Endothelial cell of umbilical vein (primary cell): Measurements from ENCODE around the gene KREMEN1. TPM values are rescaled to one million over a fixed set of nuclear protein-coding genes. Genes with fewer than 3 reads are reported as not detected.
A peak's percentile ranks its signal among the peaks of the same experiment; 100 is the strongest.

Experiments
- BruUV-seq: library from RNA; stranded (reverse); fragments of 400-500 nt; replicated peaks from 2 replicates; lab custom pipeline; 2021; lab: Mats Ljungman, UMichigan
- CTCF ChIA-PET: fragments of 300-600, 350-600 bp; sonication (Branson Sonifier 250); formaldehyde crosslinking; loops from one replicate; lab custom pipeline; 2021; ENCODE audit warnings: antibody characterized with exemption, inconsistent platforms; lab: Charles Lee
- POLR2A ChIA-PET: fragments of 300-600, 350-600 bp; sonication (Branson Sonifier 250); formaldehyde crosslinking; loops from one replicate; lab custom pipeline; 2021; ENCODE audit warnings: antibody characterized with exemption, inconsistent platforms; lab: Charles Lee
- DNase-seq: peaks from one replicate; pipeline ENCODE4 v3.0.0-alpha.2; 2011; ENCODE audit warnings: low read depth, low spot score
- FAIRE-seq: peaks from 2 replicates; lab custom pipeline; 2011; peaks lifted over from hg19 to GRCh38; lab: Jason Lieb, UNC
- H2AFZ ChIP-seq: 2 replicates; pipeline ENCODE4 v1.6.0; 2012; ENCODE audit warnings: low read depth, low read length, control low read depth, inconsistent platforms
- H3K27ac ChIP-seq: 2 replicates; pipeline ENCODE4 v1.5.1; 2011; ENCODE audit warnings: low read depth, mild to moderate bottlenecking, control low read depth, low read length, moderate library complexity; ENCODE audit not compliant: insufficient read depth
- H3K27me3 ChIP-seq, 2 experiments: 2 replicates each; pipeline versions ENCODE4 v1.6.0 to v1.6.1; 2011; ENCODE audit warnings: low read length in 2 of 2, mixed read lengths in 1 of 2; ENCODE audit not compliant: control insufficient read depth in 2 of 2, insufficient read depth in 2 of 2
- H3K36me3 ChIP-seq, 2 experiments: 2 replicates in 1 of 2; 3 replicates in 1 of 2; pipeline ENCODE4 v1.5.1; 2011; ENCODE audit warnings: low read length in 2 of 2, mild to moderate bottlenecking in 1 of 2, moderate library complexity in 1 of 2; ENCODE audit not compliant: control insufficient read depth in 2 of 2, insufficient read depth in 2 of 2; ENCODE audit errors: extremely low read depth in 1 of 2
- H3K4me1 ChIP-seq: 3 replicates; pipeline ENCODE4 v1.5.1; 2011; ENCODE audit warnings: mild to moderate bottlenecking, low read length; ENCODE audit not compliant: control insufficient read depth, insufficient read depth; ENCODE audit errors: extremely low read depth
- H3K4me2 ChIP-seq: 2 replicates; pipeline ENCODE4 v1.6.1; 2011; ENCODE audit warnings: low read length, control low read depth, mixed read lengths; ENCODE audit not compliant: insufficient read depth
- H3K4me3 ChIP-seq, 3 experiments: fragments of 200-600 bp in 1 of 3; sonication (generic), shearing (Covaris generic) in 1 of 3; replicated peaks in 1 of 3; 2 replicates each; pipeline ENCODE4 v1.5.1; 2011 to 2016; ENCODE audit warnings: control low read depth in 3 of 3, low read length in 3 of 3, mild to moderate bottlenecking in 2 of 3, inconsistent platforms in 1 of 3, low read depth in 1 of 3, moderate library complexity in 1 of 3; ENCODE audit not compliant: insufficient read depth in 1 of 3
- H3K79me2 ChIP-seq: 2 replicates; pipeline ENCODE4 v1.6.0; 2012; ENCODE audit warnings: low read length, inconsistent platforms; ENCODE audit not compliant: control insufficient read depth, insufficient read depth
- H3K9ac ChIP-seq: replicated peaks from 2 replicates; pipeline ENCODE3; 2011; ENCODE audit warnings: low read length, control low read depth; ENCODE audit not compliant: insufficient read depth; ENCODE audit errors: extremely low read depth
- H3K9me1 ChIP-seq: replicated peaks from 3 replicates; pipeline ENCODE4 v1.6.0; 2011; ENCODE audit warnings: mild to moderate bottlenecking, low read length; ENCODE audit not compliant: control insufficient read depth, insufficient read depth; ENCODE audit errors: extremely low read depth
- H3K9me3 ChIP-seq: replicated peaks from 2 replicates; pipeline ENCODE4 v1.5.1; 2012; ENCODE audit warnings: low read length, inconsistent platforms; ENCODE audit not compliant: control insufficient read depth, insufficient read depth
- H4K20me1 ChIP-seq: replicated peaks from 2 replicates; pipeline ENCODE3; 2011; ENCODE audit warnings: mild to moderate bottlenecking, low read length; ENCODE audit not compliant: control insufficient read depth, insufficient read depth; ENCODE audit errors: extremely low read depth
- EZH2 ChIP-seq: IDR thresholded peaks from 2 replicates; pipeline ENCODE4 v1.6.1; 2012; ENCODE audit warnings: borderline replicate concordance, low read depth, mild to moderate bottlenecking, moderate library complexity, low read length, inconsistent platforms; ENCODE audit not compliant: severe bottlenecking
- GATA2 ChIP-seq: IDR thresholded peaks from 2 replicates; pipeline ENCODE4 v1.7.0; 2011; ENCODE audit warnings: low read depth, mild to moderate bottlenecking, moderate library complexity, mixed read lengths, low read length; ENCODE audit not compliant: insufficient read length, insufficient read depth
- JUN ChIP-seq: IDR thresholded peaks from 2 replicates; pipeline ENCODE4 v1.6.1; 2011; ENCODE audit warnings: borderline replicate concordance, low read depth; ENCODE audit not compliant: insufficient read length, insufficient read depth
- MAX ChIP-seq: IDR thresholded peaks from 2 replicates; pipeline ENCODE4 v1.6.1; 2011; ENCODE audit not compliant: insufficient read depth, insufficient read length
- MYC ChIP-seq: IDR thresholded peaks from one replicate; pipeline ENCODE4 v1.6.1; 2011; ENCODE audit warnings: mild to moderate bottlenecking, low read depth, low read length
- POLR2A ChIP-seq: IDR thresholded peaks from 2 replicates; pipeline ENCODE4 v1.6.1; 2012; ENCODE audit warnings: low read depth, mild to moderate bottlenecking, control low read depth, low read length
- POLR2AphosphoS5 ChIP-seq: IDR thresholded peaks from 2 replicates; pipeline ENCODE4 v1.6.1; 2012; ENCODE audit warnings: low read depth, mild to moderate bottlenecking, control low read depth, low read length, moderate library complexity; ENCODE audit not compliant: insufficient read depth
- dilution Hi-C: fragments of 300-500 bp; cut with MboI; formaldehyde crosslinking; loops from one replicate; pipeline ENCODE4 v1.15.0; 2019; ENCODE audit warnings: low sequenced_read_pairs; ENCODE audit not compliant: extremely low pct_ligation_motif_present
- intact Hi-C: fragments of 100-400 bp; cut with micrococcal nuclease; formaldehyde crosslinking; loops from one replicate; pipeline ENCODE4 v1.10.0; 2022
- polyA plus RNA-seq, 4 experiments: library from polyadenylated mRNA; depleted of rRNA in 3 of 4; stranded (reverse) in 3 of 4; unstranded in 1 of 4; fragments of >200 nt; gene quantifications; 2 replicates each; pipeline versions ENCODE4 v1.2.1 to v1.2.3, GENCODE V29; 2011 to 2012; ENCODE audit warnings: missing spikeins in 1 of 4
- total RNA-seq: library from RNA; stranded (reverse); gene quantifications from 2 replicates; pipeline ENCODE4 v1.2.3, GENCODE V29; 2021
- TF ChIP-seq, protein P1 (sequence below), 2 donors: IDR thresholded peaks; 1 replicate in 1 of 2; 2 replicates in 1 of 2; pipeline ENCODE4 v1.5.1; 2011; ENCODE audit warnings: low read length in 2 of 2, mild to moderate bottlenecking in 2 of 2, moderate library complexity in 2 of 2, control low read depth in 1 of 2, inconsistent platforms in 1 of 2, low read depth in 1 of 2; ENCODE audit not compliant: insufficient read depth in 1 of 2; ENCODE audit errors: extremely low read depth in 1 of 2

KREMEN1 gene
- total and polyA plus RNA-seq, 2 donors (not counting 3 experiments of a cell fraction or from before 2014, with no cell fraction given): 0.58 to 1.1 TPM

- Histone ChIP-seq H3K27me3 (no peaks in the 10 kb centered on the region), H3K4me3 (no peak overlapping the region), H3K4me1 (peaks cover 27% of the 10 kb centered on the region), H3K9me3 (no peaks in the 10 kb centered on the region), H3K79me2 (no peaks in the 10 kb centered on the region), H2AFZ (peak overlapping the region; percentile 21), H3K36me3 (no peaks in the 10 kb centered on the region), H3K4me2 (peak overlapping the region; percentile 23), H3K9me1 (no peaks in the 10 kb centered on the region), H3K9ac (peak overlapping the region; percentile 74), H3K27ac (peak overlapping the region; percentile 99), H4K20me1 (no peaks in the 10 kb centered on the region)
- ChIA-PET POLR2A (interaction anchor here (0.6 kb wide), 1 partner anchor 102 kb away, joined by 3 read pairs; no protein-coding TSS in a partner anchor), CTCF (interaction anchor here (0.9 to 3.2 kb wide), 6 partner anchors 9 to 431 kb away, joined by 3 to 38 read pairs (median 6); no protein-coding TSS in a partner anchor)
- TF ChIP-seq GATA2 (no peak), EZH2 (no peak), MAX (no peak), JUN (no peak), POLR2AphosphoS5 (no peak), MYC (no peak), POLR2A (no peak)
- TF ChIP-seq, protein P1, sequence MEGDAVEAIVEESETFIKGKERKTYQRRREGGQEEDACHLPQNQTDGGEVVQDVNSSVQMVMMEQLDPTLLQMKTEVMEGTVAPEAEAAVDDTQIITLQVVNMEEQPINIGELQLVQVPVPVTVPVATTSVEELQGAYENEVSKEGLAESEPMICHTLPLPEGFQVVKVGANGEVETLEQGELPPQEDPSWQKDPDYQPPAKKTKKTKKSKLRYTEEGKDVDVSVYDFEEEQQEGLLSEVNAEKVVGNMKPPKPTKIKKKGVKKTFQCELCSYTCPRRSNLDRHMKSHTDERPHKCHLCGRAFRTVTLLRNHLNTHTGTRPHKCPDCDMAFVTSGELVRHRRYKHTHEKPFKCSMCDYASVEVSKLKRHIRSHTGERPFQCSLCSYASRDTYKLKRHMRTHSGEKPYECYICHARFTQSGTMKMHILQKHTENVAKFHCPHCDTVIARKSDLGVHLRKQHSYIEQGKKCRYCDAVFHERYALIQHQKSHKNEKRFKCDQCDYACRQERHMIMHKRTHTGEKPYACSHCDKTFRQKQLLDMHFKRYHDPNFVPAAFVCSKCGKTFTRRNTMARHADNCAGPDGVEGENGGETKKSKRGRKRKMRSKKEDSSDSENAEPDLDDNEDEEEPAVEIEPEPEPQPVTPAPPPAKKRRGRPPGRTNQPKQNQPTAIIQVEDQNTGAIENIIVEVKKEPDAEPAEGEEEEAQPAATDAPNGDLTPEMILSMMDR (IDR thresholded peaks at IDR 0.05; ENCODE audit: extremely low read depth in 1 of 2, insufficient read depth in 1 of 2, low read depth in 1 of 2, low read length in 2 of 2): no peak
- FAIRE-seq (no peak), DNase-seq (no peak)
- BruUV-seq: no TSS peak
- dilution Hi-C loops: no loop called here
- intact Hi-C loops: loop anchor here (5.0 kb wide), 1 partner anchor 100 kb away; no protein-coding TSS in a partner anchor
Measured at GRCh38 chr22:29032014-29032475, 40.8 kb upstream of the KREMEN1 start.
